Mesothelial cell of epicardium (in vitro differentiated cells): Measurements from ENCODE around the gene OR13C8. TPM values are rescaled to one million over a fixed set of nuclear protein-coding genes. Genes with fewer than 3 reads are reported as not detected.
"Not testable (repeated sequence)": the region's sequence is repeated elsewhere in the genome, so short reads cannot be mapped to it uniquely, and the experiment has no call there.

Source experiments
- DNase-seq, 2 experiments: peaks; one replicate each; pipeline ENCODE4 v3.0.0; 2021; ENCODE audit warnings: low spot score in 2 of 2; ENCODE audit not compliant: unreplicated experiment in 2 of 2
- H3K27ac Mint-ChIP-seq: 2 replicates; pipeline ENCODE4 v1.8.0; 2021; ENCODE audit warnings: mixed read lengths
- H3K27me3 Mint-ChIP-seq: 2 replicates; pipeline ENCODE4 v1.8.0; 2021; ENCODE audit warnings: low read depth, mixed read lengths
- H3K36me3 Mint-ChIP-seq: 2 replicates; pipeline ENCODE4 v1.8.0; 2021; ENCODE audit warnings: mixed read lengths
- H3K4me1 Mint-ChIP-seq: 2 replicates; pipeline ENCODE4 v1.8.0; 2021; ENCODE audit warnings: mixed read lengths
- H3K4me3 Mint-ChIP-seq: 2 replicates; pipeline ENCODE4 v1.8.0; 2021; ENCODE audit warnings: mild to moderate bottlenecking, moderate library complexity, mixed read lengths
- H3K9me3 Mint-ChIP-seq: 2 replicates; pipeline ENCODE4 v1.8.0; 2021; ENCODE audit warnings: mixed read lengths
- total RNA-seq: library from RNA; stranded (reverse); gene quantifications from 3 replicates; pipeline ENCODE4 v1.2.1, GENCODE V29; 2021
- TF ChIP-seq, protein P1 (sequence below): fragments of 200-600 bp; sonication (generic); IDR thresholded peaks from one replicate; pipeline ENCODE4 v1.5.0; 2021; ENCODE audit warnings: antibody characterized with exemption; ENCODE audit not compliant: unreplicated experiment

Gene OR13C8
- total RNA-seq, 1 donor from 2014 or later, result not detected

DNA sequence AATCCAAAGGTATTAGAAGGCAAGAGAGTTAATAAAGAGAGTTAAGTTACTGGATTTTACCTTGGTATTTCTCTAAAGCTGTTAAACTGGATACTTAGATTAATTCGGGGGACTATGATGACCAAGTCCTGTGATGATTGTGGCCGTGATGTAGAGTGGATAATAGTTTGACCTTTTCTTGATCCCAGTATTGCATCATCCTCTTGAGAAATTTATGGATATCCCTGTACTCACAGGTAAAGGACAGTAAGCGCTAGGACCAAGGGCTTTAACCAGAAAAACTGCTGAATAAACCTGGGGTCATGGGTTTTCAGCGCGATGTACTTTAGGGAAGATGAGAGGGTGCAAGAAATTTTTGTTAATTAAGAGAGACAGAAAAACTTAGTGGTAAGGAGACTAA lies 8.3 kb downstream of the OR13C8 start:
- H3K36me3 Mint-ChIP-seq, result no peaks in the 10 kb centered on the region

DNA sequence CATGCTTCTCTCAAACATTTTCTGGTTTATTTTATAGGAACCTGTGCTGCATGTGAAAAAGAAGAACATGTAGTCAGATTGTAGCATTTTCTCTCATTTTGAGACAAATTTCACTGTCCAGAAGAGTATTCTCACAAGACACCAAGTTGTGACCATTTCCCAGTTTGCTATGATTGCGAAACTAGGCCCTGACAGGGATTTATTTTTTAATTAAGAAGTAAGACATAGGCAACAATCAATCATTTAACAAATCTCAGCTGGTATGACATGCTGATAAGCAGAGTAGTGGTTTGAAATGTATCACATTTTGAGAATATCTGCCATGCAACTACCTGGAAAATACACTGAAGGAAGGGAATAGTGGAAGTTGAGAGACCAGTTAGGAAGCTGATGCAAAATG lies 11.6 kb downstream of the OR13C8 start:
- no peaks in the 10 kb centered on the region for H3K27me3 Mint-ChIP-seq
- no peaks in the 10 kb centered on the region for H3K4me1 Mint-ChIP-seq
- no peaks in the 10 kb centered on the region for H3K36me3 Mint-ChIP-seq
- H3K27ac Mint-ChIP-seq, result no peak overlapping the region
- no peaks in the 10 kb centered on the region for H3K9me3 Mint-ChIP-seq
- no peak for DNase-seq
- H3K4me3 Mint-ChIP-seq, result no peak overlapping the region
- TF ChIP-seq, protein P1, sequence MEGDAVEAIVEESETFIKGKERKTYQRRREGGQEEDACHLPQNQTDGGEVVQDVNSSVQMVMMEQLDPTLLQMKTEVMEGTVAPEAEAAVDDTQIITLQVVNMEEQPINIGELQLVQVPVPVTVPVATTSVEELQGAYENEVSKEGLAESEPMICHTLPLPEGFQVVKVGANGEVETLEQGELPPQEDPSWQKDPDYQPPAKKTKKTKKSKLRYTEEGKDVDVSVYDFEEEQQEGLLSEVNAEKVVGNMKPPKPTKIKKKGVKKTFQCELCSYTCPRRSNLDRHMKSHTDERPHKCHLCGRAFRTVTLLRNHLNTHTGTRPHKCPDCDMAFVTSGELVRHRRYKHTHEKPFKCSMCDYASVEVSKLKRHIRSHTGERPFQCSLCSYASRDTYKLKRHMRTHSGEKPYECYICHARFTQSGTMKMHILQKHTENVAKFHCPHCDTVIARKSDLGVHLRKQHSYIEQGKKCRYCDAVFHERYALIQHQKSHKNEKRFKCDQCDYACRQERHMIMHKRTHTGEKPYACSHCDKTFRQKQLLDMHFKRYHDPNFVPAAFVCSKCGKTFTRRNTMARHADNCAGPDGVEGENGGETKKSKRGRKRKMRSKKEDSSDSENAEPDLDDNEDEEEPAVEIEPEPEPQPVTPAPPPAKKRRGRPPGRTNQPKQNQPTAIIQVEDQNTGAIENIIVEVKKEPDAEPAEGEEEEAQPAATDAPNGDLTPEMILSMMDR, result no peak

More for the DNA sequence above, 8.3 kb downstream of the OR13C8 start:
- TF ChIP-seq, protein P1, result no peak
- Mint-ChIP-seq H3K27ac (no peak overlapping the region), H3K4me1 (no peaks in the 10 kb centered on the region), H3K4me3 (no peak overlapping the region), H3K27me3 (no peaks in the 10 kb centered on the region), H3K9me3 (peaks cover 17% of the 10 kb centered on the region)
- DNase-seq, result no peak

DNA sequence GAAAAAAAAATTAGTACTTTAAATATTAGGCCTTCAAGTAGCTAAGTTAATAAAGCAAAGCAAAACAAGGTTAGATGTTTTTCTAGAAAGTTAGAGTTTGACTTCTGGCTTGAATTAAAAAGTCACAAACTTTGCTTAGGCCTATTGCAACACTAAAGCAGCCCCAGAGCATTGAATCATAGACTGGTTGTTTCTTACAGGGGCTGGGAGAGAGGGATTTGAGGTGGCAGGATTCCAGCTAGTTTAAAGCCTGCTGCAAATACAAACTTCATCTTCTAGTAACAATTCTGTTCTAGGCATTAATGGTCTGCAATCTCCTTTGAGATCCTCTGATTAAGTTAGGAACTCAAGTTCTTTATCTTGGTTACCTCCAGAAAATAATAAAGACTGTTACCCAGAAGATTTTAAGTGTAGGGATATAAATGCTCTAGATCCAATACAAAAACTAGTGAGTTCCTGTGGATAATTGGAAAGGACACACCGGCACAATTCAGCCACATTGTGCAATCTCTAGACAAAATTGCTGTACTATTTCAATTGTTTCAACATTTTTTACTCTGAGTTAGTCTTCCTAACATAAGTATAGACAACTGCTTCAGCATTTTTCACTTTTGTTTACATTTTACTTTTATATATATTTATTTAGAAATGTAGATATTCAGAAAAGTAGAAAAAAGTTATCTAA lies 17.7 kb downstream of the OR13C8 start:
- no peak overlapping the region for H3K4me3 Mint-ChIP-seq
- no peaks in the 10 kb centered on the region for H3K9me3 Mint-ChIP-seq
- H3K27ac Mint-ChIP-seq, result no peak overlapping the region
- DNase-seq, result no peak
- TF ChIP-seq, protein P1, result no peak
- no peaks in the 10 kb centered on the region for H3K4me1 Mint-ChIP-seq
- H3K27me3 Mint-ChIP-seq, result peaks cover 5% of the 10 kb centered on the region
- H3K36me3 Mint-ChIP-seq, result no peaks in the 10 kb centered on the region

DNA sequence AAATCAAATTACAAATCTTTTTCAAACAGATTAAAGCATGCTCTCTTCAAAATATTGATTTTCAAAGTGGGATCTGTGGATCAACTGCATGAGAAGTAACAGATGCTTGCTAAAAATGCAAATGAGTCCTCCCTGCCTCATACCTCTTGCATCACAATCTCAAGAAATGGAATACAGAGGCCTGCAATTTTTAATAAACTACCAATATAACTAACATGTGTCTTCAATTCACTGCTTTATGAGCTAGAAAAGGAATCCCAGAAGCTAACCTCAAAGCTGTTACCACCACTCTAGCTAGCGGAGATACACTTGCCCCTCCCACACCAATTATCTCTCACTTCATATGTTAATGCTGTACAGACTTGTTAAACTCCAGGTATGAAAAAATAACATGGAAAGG lies 20.7 kb downstream of the OR13C8 start:
- no peak for DNase-seq
- no peaks in the 10 kb centered on the region for H3K4me1 Mint-ChIP-seq
- TF ChIP-seq, protein P1, result no peak
- no peak overlapping the region for H3K27ac Mint-ChIP-seq
- H3K36me3 Mint-ChIP-seq, result no peaks in the 10 kb centered on the region
- peaks cover 7% of the 10 kb centered on the region for H3K27me3 Mint-ChIP-seq
- H3K9me3 Mint-ChIP-seq, result peaks cover 5% of the 10 kb centered on the region
- H3K4me3 Mint-ChIP-seq, result no peak overlapping the region

DNA sequence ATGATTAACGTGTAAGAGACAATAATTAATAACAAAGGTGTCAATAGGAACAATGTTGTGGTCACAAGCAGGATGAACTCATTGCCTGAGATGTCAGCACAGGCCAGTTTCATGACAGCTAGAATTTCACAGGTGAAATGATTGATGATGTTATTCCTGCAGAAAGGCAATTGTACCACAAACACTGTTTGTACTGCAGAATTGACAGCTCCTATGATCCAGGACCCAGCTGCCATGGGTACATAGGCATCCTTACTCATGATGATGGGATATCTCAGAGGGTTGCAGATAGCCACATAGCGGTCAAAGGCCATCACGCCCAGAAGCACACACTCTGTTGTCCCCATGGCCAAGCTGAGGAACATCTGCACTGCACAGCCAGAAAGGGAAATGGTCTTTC lies 29.8 kb downstream of the OR13C8 start:
- not testable (repeated sequence) for H3K27ac Mint-ChIP-seq, DNase-seq, H3K36me3 Mint-ChIP-seq, H3K4me1 Mint-ChIP-seq, H3K4me3 Mint-ChIP-seq, H3K27me3 Mint-ChIP-seq, H3K9me3 Mint-ChIP-seq

DNA sequence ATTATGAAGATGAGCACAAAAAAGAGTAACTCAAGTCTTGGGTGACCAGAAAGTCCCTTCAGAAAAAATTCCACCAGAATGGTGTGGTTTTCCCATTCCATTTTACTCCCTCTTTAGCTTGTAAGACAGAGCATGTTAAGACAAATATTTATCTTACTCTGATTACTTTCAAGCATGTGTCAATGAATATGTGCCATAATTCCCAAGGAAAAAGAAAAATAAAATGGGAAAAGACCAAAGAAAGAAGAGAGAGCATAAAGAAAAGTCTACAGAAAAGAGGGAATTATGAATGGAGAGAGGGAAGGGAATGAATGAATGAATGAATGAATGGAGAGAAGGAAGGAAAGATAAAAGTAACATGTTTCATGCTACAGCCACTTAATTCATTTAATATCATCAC lies 30.3 kb downstream of the OR13C8 start, which contains the start of gene OR13C5:
TSS of gene OR13C5 (minus strand) at position 101 of the 400 bp plus-strand sequence. CDS start at position 101, 0 bp downstream.
- H3K27ac Mint-ChIP-seq, H3K4me1 Mint-ChIP-seq, H3K9me3 Mint-ChIP-seq, H3K27me3 Mint-ChIP-seq, DNase-seq, H3K4me3 Mint-ChIP-seq, H3K36me3 Mint-ChIP-seq: not testable (repeated sequence)
